Hepatocyte (in vitro differentiated cells): ENCODE measurements around the gene CEP120. TPM values are rescaled to one million over a fixed set of nuclear protein-coding genes. Genes with fewer than 3 reads are reported as not detected.

ENCODE experiments used
- DNase-seq: peaks from one replicate; pipeline ENCODE4 v3.0.0-alpha.2; 2016; ENCODE audit warnings: low spot score
- H2AFZ ChIP-seq: fragments of 200-600 bp; sonication (generic); 2 replicates; pipeline ENCODE4 v1.6.0; 2016; ENCODE audit warnings: antibody characterized with exemption, mild to moderate bottlenecking
- H3K27ac ChIP-seq: fragments of 200-600 bp; sonication (generic); 2 replicates; pipeline ENCODE4 v1.5.1; 2016; ENCODE audit warnings: mild to moderate bottlenecking
- H3K27me3 ChIP-seq: fragments of 200-600 bp; sonication (generic); 2 replicates; pipeline ENCODE4 v1.6.1; 2016
- H3K36me3 ChIP-seq: fragments of 200-600 bp; sonication (generic); replicated peaks from 2 replicates; pipeline ENCODE4 v1.5.1; 2016; ENCODE audit warnings: low read depth; ENCODE audit not compliant: insufficient read depth
- H3K4me1 ChIP-seq: fragments of 200-600 bp; sonication (generic); 2 replicates; pipeline ENCODE4 v1.5.1; 2016; ENCODE audit warnings: mild to moderate bottlenecking, moderate library complexity; ENCODE audit not compliant: insufficient read depth
- H3K4me2 ChIP-seq: fragments of 200-600 bp; sonication (generic); 2 replicates; pipeline ENCODE4 v1.6.0; 2016
- H3K4me3 ChIP-seq: fragments of 200-600 bp; sonication (generic); 2 replicates; pipeline ENCODE4 v1.5.1; 2016; ENCODE audit warnings: mild to moderate bottlenecking
- H3K79me2 ChIP-seq: fragments of 200-600 bp; sonication (generic); 2 replicates; pipeline ENCODE4 v1.6.0; 2017; ENCODE audit warnings: mild to moderate bottlenecking
- H3K9me2 ChIP-seq: fragments of 200-600 bp; sonication (generic); replicated peaks from 2 replicates; pipeline ENCODE4 v1.6.0; 2017; ENCODE audit warnings: mild to moderate bottlenecking; ENCODE audit not compliant: insufficient read depth
- H3K9me3 ChIP-seq: fragments of 200-600 bp; sonication (generic); 2 replicates; pipeline ENCODE4 v1.5.1; 2016; ENCODE audit warnings: low read depth, mild to moderate bottlenecking
- H4K20me1 ChIP-seq: fragments of 200-600 bp; sonication (generic); 2 replicates; pipeline ENCODE4 v1.6.0; 2016; ENCODE audit warnings: mild to moderate bottlenecking; ENCODE audit not compliant: insufficient read depth, poor library complexity, severe bottlenecking
- EZH2 ChIP-seq: fragments of 200-600 bp; sonication (generic); IDR thresholded peaks from 2 replicates; pipeline ENCODE4 v1.6.1; 2016; ENCODE audit warnings: antibody characterized with exemption, mild to moderate bottlenecking, borderline replicate concordance
- EZH2phosphoT487 ChIP-seq: fragments of 200-600 bp; sonication (generic); IDR thresholded peaks from one replicate; pipeline ENCODE4 v1.6.1; 2018; ENCODE audit warnings: antibody characterized with exemption, mild to moderate bottlenecking, low read depth, moderate library complexity; ENCODE audit not compliant: unreplicated experiment, severe bottlenecking
- WGBS: methylation state at CpG from one replicate; pipeline ENCODE4 v1.1.6; 2016; ENCODE audit warnings: low lambda C conversion rate; ENCODE audit errors: missing lambda C conversion rate; 5-methylcytosine and 5-hydroxymethylcytosine counted together
- polyA plus RNA-seq: library from polyadenylated mRNA; unstranded; fragments of >200 nt; fragmentation: Nextera tagmentation; extraction: Ambion mirVana; gene quantifications from 2 replicates; pipeline ENCODE4 v1.2.1, GENCODE V29; 2016
- total RNA-seq: library from RNA; depleted of rRNA; stranded (reverse); fragments of >200 nt; gene quantifications from 2 replicates; pipeline ENCODE4 v1.2.3, GENCODE V29; 2014
- TF ChIP-seq, protein P1 (sequence below): fragments of 200-600 bp; sonication (generic); IDR thresholded peaks from 2 replicates; pipeline ENCODE4 v1.5.1; 2016; ENCODE audit warnings: antibody characterized with exemption, mild to moderate bottlenecking; ENCODE audit not compliant: poor library complexity

CEP120 gene
- total and polyA plus RNA-seq, 2 experiments from 2014 or later, result 5.7 to 17.5 TPM

DNA sequence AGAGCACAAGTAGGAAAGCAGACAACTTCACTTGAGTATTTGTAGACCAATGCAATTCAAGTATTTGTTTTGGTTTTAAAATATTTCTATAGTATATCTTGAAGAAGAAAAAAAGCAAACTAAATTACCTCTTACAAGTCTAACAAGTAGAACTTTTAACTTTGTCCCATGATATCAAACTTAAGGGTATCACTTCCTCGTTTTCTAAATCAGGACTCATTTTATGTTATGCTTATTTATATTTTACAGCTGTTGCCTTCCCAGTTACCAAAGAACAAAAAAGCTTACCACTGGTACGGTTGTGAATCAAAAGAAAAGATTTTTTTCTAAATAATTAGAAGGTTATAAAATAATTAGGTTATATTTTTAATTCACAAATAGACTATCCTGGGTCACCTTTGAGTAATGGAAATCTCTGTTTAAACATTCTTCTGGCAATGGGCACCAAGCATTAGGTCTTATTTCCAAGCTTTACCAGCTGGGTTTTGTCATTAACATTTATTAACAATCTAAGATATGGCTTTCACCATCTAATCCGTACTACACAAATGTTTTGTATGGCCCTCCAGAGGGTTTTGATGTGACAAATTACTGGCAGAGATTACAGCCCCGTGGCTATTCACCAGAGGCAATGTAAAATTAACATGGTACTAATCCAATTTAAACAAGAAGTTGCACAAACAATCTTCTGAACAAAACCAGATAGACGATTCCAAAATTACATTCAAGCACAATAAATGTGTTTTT, 63.6 kb downstream of the CEP120 start:
- peaks cover 2% of the 10 kb centered on the region for H3K36me3 ChIP-seq
- H3K79me2 ChIP-seq, result no peaks in the 10 kb centered on the region
- peak overlapping the region; percentile 24 for H3K27ac ChIP-seq
- WGBS, result 57% methylated on average over 5 of the region's 5 CpGs
- peak overlapping the region; percentile 7 for H3K4me2 ChIP-seq
- H3K9me2 ChIP-seq, result no peaks in the 10 kb centered on the region
- no peak for TF ChIP-seq EZH2phosphoT487
- TF ChIP-seq, protein P1, sequence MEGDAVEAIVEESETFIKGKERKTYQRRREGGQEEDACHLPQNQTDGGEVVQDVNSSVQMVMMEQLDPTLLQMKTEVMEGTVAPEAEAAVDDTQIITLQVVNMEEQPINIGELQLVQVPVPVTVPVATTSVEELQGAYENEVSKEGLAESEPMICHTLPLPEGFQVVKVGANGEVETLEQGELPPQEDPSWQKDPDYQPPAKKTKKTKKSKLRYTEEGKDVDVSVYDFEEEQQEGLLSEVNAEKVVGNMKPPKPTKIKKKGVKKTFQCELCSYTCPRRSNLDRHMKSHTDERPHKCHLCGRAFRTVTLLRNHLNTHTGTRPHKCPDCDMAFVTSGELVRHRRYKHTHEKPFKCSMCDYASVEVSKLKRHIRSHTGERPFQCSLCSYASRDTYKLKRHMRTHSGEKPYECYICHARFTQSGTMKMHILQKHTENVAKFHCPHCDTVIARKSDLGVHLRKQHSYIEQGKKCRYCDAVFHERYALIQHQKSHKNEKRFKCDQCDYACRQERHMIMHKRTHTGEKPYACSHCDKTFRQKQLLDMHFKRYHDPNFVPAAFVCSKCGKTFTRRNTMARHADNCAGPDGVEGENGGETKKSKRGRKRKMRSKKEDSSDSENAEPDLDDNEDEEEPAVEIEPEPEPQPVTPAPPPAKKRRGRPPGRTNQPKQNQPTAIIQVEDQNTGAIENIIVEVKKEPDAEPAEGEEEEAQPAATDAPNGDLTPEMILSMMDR, result no peak
- TF ChIP-seq EZH2, result no peak
- no peak for DNase-seq
- H3K4me3 ChIP-seq, result no peak overlapping the region
- no peak overlapping the region for H2AFZ ChIP-seq
- H4K20me1 ChIP-seq, result no peaks in the 10 kb centered on the region
- H3K4me1 ChIP-seq, result peaks cover 17% of the 10 kb centered on the region
- no peaks in the 10 kb centered on the region for H3K27me3 ChIP-seq
- no peaks in the 10 kb centered on the region for H3K9me3 ChIP-seq

DNA sequence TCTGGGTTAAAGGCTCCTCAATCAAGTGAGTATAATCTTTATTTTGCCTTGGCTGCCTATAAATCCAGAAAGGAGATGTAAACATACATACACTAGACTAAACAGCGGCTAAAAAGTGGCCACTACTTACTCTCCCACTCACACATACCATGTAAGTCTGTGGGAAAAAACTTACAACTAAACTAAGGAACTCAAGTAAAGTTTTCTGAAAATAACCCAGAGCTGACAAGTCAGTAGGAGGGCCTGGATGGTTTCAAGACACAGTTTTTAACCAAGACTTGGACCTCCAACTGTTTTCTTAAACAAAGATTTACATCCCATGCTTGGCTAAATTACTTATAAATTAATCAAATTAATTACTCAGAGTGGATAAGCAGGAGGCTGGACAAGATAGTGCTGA, 64.5 kb downstream of the CEP120 start:
- H2AFZ ChIP-seq, result no peak overlapping the region
- 22% methylated on average over 1 of the region's 1 CpG for WGBS
- DNase-seq, result peak; percentile 11

DNA sequence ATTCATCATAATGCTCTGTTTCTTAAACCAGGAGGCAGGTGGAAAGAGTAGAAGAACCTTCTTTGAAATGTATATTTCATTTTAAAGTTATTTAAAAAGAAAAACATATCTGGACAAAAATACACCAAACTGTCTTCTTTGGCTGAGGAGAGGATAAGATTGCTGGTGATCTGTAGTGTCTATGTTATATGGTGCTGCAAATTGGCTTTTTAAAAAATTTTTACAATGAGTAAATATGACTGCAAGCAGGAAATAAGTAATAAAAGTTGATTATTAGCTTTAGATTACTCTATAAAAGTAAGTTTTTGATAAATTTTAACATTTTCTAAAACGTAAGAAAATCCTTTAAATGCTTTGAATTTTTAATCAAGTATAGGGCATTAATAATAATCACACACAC, 64.9 kb downstream of the CEP120 start:
- H2AFZ ChIP-seq, result no peak overlapping the region
- H3K36me3 ChIP-seq, result peaks cover 2% of the 10 kb centered on the region
- H3K79me2 ChIP-seq, result no peaks in the 10 kb centered on the region
- H3K4me2 ChIP-seq, result peak overlapping the region; percentile 7
- no peaks in the 10 kb centered on the region for H3K9me3 ChIP-seq
- no peaks in the 10 kb centered on the region for H4K20me1 ChIP-seq
- H3K4me3 ChIP-seq, result no peak overlapping the region
- H3K9me2 ChIP-seq, result no peaks in the 10 kb centered on the region
- WGBS, result 31% methylated on average over 1 of the region's 1 CpG
- no peaks in the 10 kb centered on the region for H3K27me3 ChIP-seq
- no peak for TF ChIP-seq EZH2
- TF ChIP-seq, protein P1, result no peak
- TF ChIP-seq EZH2phosphoT487, result no peak
- H3K27ac ChIP-seq, result peak overlapping the region; percentile 24
- H3K4me1 ChIP-seq, result peaks cover 17% of the 10 kb centered on the region
- no peak for DNase-seq

More for the DNA sequence above, 64.5 kb downstream of the CEP120 start:
- Histone ChIP-seq H3K4me1 (peaks cover 17% of the 10 kb centered on the region), H3K9me2 (no peaks in the 10 kb centered on the region), H3K4me2 (peak overlapping the region; percentile 7), H3K79me2 (no peaks in the 10 kb centered on the region), H3K36me3 (peaks cover 2% of the 10 kb centered on the region), H3K4me3 (no peak overlapping the region), H3K27me3 (no peaks in the 10 kb centered on the region), H3K27ac (peak overlapping the region; percentile 24), H4K20me1 (no peaks in the 10 kb centered on the region), H3K9me3 (no peaks in the 10 kb centered on the region)
- TF ChIP-seq, protein P1, result no peak
- TF ChIP-seq EZH2phosphoT487 (no peak), EZH2 (no peak)
